GM12865 (cell line): ENCODE data around the gene TMEM200C.

Experiments used
- DNase-seq: peaks from one replicate; pipeline ENCODE4 v3.0.0; 2010; ENCODE audit warnings: low read depth
- H3K4me3 ChIP-seq: 2 replicates; pipeline ENCODE4 v1.5.1; 2011; ENCODE audit warnings: mild to moderate bottlenecking, low read depth, low read length, control low read depth
- TF ChIP-seq, protein P1 (sequence below): IDR thresholded peaks from 2 replicates; pipeline ENCODE4 v1.5.1; 2011; ENCODE audit warnings: low read length, control low read depth, low read depth, inconsistent platforms; ENCODE audit not compliant: insufficient read depth; ENCODE audit errors: missing control alignments

TMEM200C gene

DNA sequence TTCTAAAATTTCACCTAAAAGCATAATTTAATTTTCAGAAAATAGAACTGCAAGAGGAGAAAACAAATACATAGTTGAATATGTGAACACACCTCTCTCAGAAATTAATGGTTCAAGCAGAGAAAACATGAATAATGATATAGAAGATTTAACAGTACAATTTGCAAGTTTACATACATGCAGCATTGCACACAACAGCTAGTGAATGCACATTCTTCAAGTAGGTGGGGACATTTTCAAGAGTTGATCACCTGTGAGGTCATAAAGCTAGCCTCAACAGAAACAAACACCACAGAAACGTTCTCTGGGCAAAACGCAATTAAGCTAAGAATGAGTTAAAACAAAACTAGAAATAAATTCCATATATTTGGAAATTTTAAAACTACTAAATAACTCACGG lies 38.1 kb downstream of the TMEM200C start:
- no peak overlapping the region for H3K4me3 ChIP-seq
- TF ChIP-seq, protein P1, sequence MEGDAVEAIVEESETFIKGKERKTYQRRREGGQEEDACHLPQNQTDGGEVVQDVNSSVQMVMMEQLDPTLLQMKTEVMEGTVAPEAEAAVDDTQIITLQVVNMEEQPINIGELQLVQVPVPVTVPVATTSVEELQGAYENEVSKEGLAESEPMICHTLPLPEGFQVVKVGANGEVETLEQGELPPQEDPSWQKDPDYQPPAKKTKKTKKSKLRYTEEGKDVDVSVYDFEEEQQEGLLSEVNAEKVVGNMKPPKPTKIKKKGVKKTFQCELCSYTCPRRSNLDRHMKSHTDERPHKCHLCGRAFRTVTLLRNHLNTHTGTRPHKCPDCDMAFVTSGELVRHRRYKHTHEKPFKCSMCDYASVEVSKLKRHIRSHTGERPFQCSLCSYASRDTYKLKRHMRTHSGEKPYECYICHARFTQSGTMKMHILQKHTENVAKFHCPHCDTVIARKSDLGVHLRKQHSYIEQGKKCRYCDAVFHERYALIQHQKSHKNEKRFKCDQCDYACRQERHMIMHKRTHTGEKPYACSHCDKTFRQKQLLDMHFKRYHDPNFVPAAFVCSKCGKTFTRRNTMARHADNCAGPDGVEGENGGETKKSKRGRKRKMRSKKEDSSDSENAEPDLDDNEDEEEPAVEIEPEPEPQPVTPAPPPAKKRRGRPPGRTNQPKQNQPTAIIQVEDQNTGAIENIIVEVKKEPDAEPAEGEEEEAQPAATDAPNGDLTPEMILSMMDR, result no peak
- no peak for DNase-seq

GRCh38 chr18:5853253-5853652 lies 42.1 kb downstream of the TMEM200C start:
- TF ChIP-seq, protein P1, result no peak
- no peak overlapping the region for H3K4me3 ChIP-seq
- no peak for DNase-seq

GRCh38 chr18:5851998-5852397 lies 43.3 kb downstream of the TMEM200C start:
- H3K4me3 ChIP-seq, result no peak overlapping the region
- TF ChIP-seq, protein P1, result no peak
- DNase-seq, result no peak

GRCh38 chr18:5842653-5843052 lies 52.7 kb downstream of the TMEM200C start:
- no peak overlapping the region for H3K4me3 ChIP-seq
- DNase-seq, result no peak
- TF ChIP-seq, protein P1, result no peak

GRCh38 chr18:5841518-5841917 lies 53.8 kb downstream of the TMEM200C start:
- TF ChIP-seq, protein P1, result no peak
- no peak for DNase-seq
- no peak overlapping the region for H3K4me3 ChIP-seq

DNA sequence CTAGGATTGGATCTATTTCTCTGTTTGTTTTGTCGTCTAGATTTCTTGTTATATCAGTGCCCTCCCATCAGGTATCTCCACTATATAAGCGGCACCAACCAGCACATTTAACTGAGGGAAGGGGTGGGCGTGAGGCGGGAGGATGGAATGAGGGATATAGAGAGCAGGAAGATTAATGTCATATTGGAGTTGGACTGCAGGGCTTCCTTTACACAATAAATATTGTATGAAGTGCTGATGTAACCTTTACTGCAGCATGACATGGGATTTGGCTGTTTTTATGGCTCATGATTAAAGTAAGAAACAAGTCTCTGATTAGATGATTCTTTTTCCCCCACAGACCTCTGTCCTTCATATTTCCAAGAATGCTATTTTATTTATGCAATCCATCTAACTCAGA lies 54.8 kb downstream of the TMEM200C start:
- TF ChIP-seq, protein P1, result no peak
- DNase-seq, result no peak
- no peak overlapping the region for H3K4me3 ChIP-seq

GRCh38 chr18:5840025-5840424 lies 55.3 kb downstream of the TMEM200C start:
- no peak overlapping the region for H3K4me3 ChIP-seq
- TF ChIP-seq, protein P1, result no peak
- no peak for DNase-seq
